GM18526 (cell line): ENCODE results near the gene CITED4.

ENCODE experiments used
- POLR2A ChIP-seq: IDR thresholded peaks from 3 replicates; pipeline ENCODE4 v1.6.1; 2011; ENCODE audit not compliant: insufficient read length; ENCODE audit errors: extremely low read depth

Gene CITED4

GRCh38 chr1:40847023-40847745, 15.0 kb downstream of the CITED4 start:
- TF ChIP-seq POLR2A: no peak

- no peak for TF ChIP-seq POLR2A
These were observed 16.3 kb downstream of the CITED4 start for GRCh38 chr1:40845895-40846294.

GRCh38 chr1:40844887-40845878, 17.0 kb downstream of the CITED4 start:
- no peak for TF ChIP-seq POLR2A

- no peak for TF ChIP-seq POLR2A
These were observed 18.1 kb downstream of the CITED4 start for GRCh38 chr1:40844079-40844478.

- no peak for TF ChIP-seq POLR2A
These were observed 19.5 kb downstream of the CITED4 start for GRCh38 chr1:40842691-40843090.

- no peak for TF ChIP-seq POLR2A
These were observed 20.0 kb downstream of the CITED4 start for GRCh38 chr1:40842207-40842606.

- no peak for TF ChIP-seq POLR2A
These were observed 20.6 kb downstream of the CITED4 start for GRCh38 chr1:40841602-40842001.

- no peak for TF ChIP-seq POLR2A
These were observed 21.4 kb downstream of the CITED4 start for GRCh38 chr1:40840526-40841323.

- no peak for TF ChIP-seq POLR2A
These were observed 22.2 kb downstream of the CITED4 start for GRCh38 chr1:40839943-40840335.

GRCh38 chr1:40838980-40839942, 22.9 kb downstream of the CITED4 start:
- no peak for TF ChIP-seq POLR2A

- TF ChIP-seq POLR2A: no peak
These were observed 23.9 kb downstream of the CITED4 start for GRCh38 chr1:40838045-40838979.

- TF ChIP-seq POLR2A: no peak
These were observed 24.6 kb downstream of the CITED4 start for GRCh38 chr1:40837601-40838000.

GRCh38 chr1:40836283-40836682, 25.9 kb downstream of the CITED4 start:
- no peak for TF ChIP-seq POLR2A
